ENCODE data around the gene CA10.

GRCh38 chr17:51643702-51644490 lies 514.6 kb downstream of the CA10 start:
- TF ChIP-seq ELF4 (CRISPR knock-in tag; IDR thresholded peaks at IDR 0.05) (no peak), XRCC5 (IDR thresholded peaks at IDR 0.05; ENCODE audit: low read depth, low read length) (no peak), SIRT6 (IDR thresholded peaks at IDR 0.05; ENCODE audit: low read depth, low read length) (no peak), EZH2 (IDR thresholded peaks at IDR 0.05; ENCODE audit: borderline replicate concordance, low read depth, low read length) (no peak), SAFB (IDR thresholded peaks at IDR 0.05; ENCODE audit: borderline replicate concordance, low read depth, low read length) (no peak), E2F3 (CRISPR knock-in tag; IDR thresholded peaks at IDR 0.05) (no peak), CHD2 (IDR thresholded peaks at IDR 0.05; ENCODE audit: low read depth, low read length) (no peak), HDAC2 (IDR thresholded peaks at IDR 0.05) (no peak)
- TF ChIP-seq, protein P1, sequence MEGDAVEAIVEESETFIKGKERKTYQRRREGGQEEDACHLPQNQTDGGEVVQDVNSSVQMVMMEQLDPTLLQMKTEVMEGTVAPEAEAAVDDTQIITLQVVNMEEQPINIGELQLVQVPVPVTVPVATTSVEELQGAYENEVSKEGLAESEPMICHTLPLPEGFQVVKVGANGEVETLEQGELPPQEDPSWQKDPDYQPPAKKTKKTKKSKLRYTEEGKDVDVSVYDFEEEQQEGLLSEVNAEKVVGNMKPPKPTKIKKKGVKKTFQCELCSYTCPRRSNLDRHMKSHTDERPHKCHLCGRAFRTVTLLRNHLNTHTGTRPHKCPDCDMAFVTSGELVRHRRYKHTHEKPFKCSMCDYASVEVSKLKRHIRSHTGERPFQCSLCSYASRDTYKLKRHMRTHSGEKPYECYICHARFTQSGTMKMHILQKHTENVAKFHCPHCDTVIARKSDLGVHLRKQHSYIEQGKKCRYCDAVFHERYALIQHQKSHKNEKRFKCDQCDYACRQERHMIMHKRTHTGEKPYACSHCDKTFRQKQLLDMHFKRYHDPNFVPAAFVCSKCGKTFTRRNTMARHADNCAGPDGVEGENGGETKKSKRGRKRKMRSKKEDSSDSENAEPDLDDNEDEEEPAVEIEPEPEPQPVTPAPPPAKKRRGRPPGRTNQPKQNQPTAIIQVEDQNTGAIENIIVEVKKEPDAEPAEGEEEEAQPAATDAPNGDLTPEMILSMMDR (IDR thresholded peaks at IDR 0.05 in 2 of 3, conservative IDR thresholded peaks at IDR 0.05 in 1 of 3; ENCODE audit: insufficient read depth in 2 of 3, low read depth in 1 of 3, low read length in 3 of 3): no peak

Measured in K562 (cell line).